ENCODE results near the gene PTBP2.

The PTBP2 gene

DNA sequence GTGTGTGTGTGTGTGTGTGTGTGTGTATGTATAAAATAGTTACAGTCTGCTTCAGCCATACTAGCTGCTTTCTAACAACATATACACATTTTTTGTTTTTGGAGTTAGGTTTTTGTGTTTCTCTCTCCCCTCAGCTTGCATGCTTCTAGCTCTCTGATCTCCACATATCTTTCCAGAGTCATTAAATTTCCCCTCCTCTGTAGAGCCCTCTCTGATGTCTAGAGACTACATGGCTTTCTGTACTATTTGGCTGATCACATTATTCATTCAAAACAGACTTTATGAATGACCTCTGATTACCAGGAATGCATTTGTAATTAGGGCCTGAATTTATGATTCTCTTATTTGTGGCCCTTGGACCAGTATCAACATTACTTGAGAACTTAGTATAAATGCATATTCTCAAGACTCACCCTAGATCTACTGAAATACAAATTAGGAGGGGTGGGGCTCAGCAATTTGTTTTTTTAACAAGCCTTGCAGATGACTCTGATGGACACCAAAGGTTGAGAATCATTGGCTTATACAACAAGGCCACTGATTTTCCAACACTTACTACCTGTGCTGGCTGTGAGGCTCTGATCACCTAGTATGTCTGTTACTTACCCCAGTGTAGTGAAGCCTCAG is 104.5 kb downstream of the PTBP2 start:
- DNase-seq (ENCODE audit: low spot score) = no peak

DNA sequence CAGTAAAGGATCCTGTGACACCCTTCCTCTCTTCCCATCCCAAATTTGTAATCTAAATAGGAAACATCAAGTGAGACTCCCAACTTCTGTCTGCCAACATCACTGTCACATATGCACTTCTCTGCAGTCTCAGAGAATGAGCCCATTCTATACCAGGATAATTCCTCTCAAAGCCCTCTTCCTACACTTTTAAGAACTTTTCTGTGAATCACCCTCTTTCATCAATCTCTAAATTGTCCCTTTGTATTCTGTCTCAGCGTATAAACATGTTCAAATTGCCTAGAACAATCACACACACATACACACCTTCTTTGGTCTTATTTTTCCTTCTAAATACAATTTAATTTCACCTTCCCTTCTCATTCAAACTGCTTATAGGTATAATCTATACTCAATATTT is 111.8 kb downstream of the PTBP2 start:
- no peak for DNase-seq (ENCODE audit: low spot score)

DNA sequence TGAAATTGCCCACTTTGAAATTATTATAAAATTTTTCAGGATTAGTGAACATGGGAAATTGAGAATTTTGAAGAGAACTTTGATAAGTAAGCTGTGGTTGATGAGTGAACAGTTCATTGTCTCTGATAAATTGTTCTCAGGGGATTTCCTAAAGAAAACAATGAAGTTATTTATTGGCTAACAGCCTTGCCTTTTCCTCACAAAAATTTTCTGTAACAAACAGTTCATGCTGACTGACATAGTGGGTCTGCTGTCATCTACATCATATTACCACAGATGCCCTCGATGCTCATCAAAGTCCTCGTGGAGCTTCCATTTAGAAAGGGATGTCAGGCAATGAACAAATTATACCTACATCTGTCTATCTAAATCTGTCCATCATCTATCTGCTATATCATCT is 113.4 kb downstream of the PTBP2 start:
- DNase-seq (ENCODE audit: low spot score) = no peak

DNA sequence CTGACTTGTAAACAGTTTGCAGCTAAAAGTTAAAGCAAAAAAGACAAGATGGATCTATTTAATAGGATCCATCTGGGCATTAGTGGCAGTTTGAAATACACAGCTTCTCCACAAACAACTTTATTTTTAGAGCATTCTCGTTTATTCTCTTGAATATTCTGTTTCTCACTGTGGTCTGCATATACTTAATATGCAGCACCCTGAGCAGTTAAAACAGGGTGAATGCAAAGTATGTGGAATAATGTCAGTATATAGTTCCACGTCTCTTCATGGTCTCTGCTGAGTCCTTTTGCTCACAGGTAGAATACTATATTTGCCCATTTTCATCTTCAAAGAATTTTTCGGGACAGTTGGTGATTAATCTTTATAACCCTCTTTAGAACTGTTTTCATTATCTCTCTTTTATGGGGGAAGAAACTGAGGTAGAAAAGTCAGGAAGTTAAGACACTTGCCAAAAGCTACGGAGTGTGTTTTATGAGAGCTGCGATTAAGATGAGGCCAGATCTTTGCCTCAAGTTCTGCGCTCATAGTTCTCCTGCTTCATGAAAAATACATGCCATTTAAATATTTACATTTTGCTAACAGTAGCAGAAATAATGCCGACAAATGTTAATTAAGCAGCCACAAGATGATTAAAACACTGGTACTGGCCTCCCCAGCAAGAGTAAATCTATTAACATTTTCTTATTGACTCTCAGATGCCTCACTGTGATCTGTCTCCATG is 115.6 kb downstream of the PTBP2 start:
- no peak for DNase-seq (ENCODE audit: low spot score)

DNA sequence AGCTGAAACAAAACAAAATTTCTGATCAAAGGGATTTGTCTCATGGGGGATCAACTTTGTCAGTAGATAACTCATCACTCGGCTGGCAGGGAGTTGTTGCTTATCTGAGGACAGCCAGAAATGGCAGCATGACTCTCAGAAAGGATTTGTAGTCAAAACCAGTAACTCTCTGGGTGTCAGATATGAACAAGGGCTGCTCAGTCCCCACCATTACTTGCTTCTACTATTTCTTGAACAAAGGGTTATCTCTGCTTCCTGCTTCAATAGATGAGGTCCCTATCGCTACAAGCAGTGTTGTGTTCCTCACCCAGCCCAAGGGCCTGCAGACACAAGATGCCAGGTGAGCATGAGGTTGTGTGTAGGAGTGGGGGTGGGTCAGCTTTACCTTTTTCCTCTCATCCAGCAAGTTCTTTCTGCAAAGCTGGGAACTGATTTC is 116.2 kb downstream of the PTBP2 start:
- DNase-seq (ENCODE audit: low spot score) = no peak

DNA sequence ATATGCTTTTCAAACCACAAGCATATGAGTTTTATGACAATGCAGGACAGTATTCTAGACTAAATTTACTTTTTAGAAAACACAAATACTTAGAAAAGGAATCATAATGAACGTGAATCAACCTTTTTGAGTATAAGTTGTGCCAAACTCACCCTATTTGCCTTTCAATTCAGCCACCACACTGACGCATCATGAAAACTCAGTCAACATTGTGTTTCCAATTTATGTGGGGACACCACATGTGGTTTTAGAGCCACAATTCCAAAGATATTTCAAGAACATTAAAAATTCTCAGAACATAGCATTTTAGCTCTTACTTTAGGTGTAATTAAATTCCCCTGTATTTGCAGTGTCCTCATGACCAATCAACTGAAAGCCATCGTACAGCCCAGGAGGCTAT is 118.8 kb downstream of the PTBP2 start:
- DNase-seq (ENCODE audit: low spot score) = no peak

DNA sequence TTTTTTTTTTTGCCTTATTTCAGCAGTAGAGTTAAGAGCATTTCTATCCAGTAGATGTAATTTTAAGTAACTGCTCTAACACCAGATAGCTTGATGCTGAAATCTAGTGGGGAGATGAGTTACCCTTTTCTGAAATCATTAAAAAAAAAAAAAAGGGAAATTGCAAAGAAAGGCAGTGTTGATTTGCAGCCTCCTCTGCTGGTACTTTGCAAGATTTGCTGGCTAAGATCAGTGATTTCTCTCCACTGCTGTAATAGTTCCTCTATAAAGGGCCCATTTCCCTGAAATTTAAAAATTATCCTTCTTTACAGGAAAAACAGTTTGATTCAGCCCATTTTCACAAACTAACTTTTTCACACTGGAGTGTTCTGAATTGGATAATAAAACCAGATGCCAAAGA is 120.6 kb downstream of the PTBP2 start:
- DNase-seq (ENCODE audit: low spot score) = no peak

DNA sequence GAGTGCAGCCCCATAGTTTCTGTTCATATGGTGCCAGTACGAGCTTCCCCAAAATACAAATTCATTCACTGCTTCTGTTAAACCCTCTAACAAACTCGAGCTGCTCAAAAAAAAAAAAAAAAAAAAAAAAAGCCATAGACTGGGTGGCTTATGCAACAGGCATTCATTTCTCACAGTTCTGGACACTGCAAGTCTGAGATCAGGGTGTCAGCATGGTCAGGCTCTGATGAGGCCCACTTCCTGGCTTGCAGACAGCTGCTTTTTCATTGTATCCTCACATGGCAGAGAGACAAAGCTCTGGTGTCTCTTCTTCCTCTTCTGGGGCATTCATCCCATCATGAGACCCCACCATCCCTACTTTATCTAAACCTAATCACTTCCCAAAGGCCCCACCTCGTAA is 121.6 kb downstream of the PTBP2 start:
- no peak for DNase-seq (ENCODE audit: low spot score)

DNA sequence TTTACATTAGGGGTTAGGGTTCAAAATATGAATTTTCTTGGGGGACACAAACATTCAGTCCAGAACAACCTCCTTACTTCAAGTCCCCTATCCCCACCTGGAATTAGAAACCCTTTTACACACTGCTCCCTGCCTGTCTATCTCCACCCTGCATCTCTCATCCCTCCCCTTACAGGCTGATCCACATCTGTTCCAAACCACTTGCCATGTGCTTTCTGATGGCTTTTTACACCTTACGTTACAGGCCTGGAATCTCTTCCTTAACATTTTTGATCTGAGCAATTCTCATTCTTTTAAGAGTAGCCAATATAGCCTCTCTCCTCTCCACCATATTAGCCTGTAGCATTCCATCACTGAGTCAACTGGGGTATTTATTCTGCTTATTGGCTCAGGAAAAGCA is 122.0 kb downstream of the PTBP2 start:
- no peak for DNase-seq (ENCODE audit: low spot score)

DNA sequence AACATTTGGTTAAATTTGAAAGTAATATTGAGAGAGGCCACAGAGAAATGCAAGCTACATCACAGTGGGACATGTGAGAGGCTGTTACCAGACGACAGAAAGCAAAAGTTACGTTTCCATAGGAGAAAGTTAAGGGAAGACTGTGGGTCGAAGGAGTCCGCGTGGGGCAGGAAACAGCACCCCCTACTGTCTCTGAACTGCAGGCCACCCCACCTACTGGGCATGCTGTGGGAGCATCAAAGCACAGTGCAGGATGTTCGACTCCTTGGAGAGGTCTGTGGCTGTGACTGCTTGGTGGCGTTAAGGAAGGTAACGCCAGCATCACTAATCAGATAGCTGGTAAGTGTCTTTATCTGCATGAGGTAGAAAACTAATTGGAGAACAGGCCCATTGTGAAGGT is 123.9 kb downstream of the PTBP2 start:
- no peak for DNase-seq (ENCODE audit: low spot score)

DNA sequence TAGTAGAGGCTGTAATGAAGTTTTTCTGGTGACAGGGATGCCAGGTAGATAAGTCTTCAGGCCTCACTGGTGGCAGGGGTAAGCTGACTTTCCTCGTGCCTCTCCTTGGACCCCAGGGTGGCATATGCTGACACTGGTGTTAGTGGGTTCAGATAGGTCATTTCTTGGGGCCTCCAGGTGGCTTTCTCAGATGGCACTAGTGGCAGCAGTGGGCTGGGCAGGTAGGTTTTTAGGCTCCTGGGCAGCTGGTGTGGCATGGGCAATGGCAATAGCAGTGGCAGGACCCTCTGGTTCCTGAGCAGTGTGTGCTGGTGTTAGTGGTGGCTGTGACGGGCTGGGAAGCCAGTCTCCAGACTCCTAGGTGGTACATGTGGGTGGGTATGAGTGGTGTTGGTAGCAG is 140.3 kb downstream of the PTBP2 start:
- no peak for DNase-seq (ENCODE audit: low spot score)

DNA sequence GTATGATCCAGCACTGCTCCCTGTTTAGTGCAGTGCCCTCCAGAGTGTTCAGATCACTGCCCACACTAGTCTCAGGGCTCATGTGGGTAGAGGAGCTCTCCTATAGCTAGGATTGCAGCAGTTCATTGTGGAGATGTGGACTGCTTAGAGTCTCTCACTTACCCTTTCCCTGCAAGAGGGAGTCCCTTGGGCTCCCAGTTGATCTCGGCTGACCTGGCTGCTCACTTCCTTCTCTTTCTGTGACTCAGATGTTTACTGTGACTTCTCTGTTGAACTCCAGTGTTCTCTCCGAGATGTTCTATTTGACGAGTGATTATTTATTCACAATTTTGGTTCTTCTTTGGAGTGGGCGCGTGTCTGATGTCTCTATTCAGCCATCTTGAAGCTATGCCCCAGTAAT is 141.9 kb downstream of the PTBP2 start:
- no peak for DNase-seq (ENCODE audit: low spot score)
